Stimulated activated CD8-positive, alpha-beta memory T cell treated with anti-CD3 and anti-CD28 coated beads, Interleukin-12 subunit alpha, Interleukin-12 subunit beta, amount 100 ng/mL, for 24 hours (primary cell): ENCODE results near the gene PELI3.
"Not testable (repeated sequence)": the region's sequence is repeated elsewhere in the genome, so short reads cannot be mapped to it uniquely, and the experiment has no call there.

ENCODE experiments used
- DNase-seq: peaks from one replicate; pipeline ENCODE4 v3.0.0-alpha.2; 2020; ENCODE audit errors: extremely low read depth

Gene PELI3, protein sequence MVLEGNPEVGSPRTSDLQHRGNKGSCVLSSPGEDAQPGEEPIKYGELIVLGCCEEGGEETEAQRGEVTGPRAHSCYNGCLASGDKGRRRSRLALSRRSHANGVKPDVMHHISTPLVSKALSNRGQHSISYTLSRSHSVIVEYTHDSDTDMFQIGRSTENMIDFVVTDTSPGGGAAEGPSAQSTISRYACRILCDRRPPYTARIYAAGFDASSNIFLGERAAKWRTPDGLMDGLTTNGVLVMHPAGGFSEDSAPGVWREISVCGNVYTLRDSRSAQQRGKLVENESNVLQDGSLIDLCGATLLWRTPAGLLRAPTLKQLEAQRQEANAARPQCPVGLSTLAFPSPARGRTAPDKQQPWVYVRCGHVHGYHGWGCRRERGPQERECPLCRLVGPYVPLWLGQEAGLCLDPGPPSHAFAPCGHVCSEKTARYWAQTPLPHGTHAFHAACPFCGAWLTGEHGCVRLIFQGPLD

DNA sequence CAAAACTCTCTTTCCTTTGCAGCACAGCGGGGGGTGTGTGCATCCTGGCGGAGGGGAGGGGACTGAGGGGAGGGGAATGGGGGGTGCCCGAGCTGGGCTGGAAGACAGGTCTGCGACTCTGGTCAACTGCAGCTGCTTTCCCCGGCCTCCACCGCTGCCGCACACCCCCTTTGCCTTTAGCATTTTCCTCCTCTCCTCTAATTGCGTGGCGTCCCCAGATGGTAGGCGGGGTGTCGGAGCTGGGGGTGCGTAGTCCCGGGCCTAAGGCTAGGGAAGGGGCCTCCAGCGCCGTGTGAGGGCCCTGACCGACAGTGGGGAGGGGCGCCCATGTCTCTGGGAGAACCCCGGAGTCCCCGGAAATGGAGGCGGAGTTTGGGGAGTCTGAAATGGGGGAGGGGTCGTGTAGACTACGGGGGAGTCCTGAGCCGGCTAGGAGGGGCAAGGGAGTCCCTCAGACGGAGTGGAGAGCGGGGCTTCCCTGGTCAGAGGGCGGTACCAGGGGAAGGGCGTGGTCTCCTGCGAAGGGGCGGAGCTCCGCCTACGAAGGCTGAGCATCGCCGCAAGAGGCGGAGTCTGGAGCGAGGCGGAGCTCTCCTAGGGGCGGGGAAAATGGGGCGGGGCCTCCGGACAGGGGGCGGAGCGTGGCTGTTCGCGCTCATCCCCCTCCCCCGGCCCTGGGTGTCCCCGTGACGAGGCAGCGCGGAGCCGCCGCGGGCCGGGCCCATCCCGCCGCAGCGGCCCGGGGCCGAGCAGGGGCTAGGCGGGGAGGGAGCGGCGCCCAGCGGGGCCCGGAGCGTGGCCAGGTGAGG lies at the start of gene PELI3:
Gene PELI3, plus strand, starts transcription at position 681 of the 809 bp plus-strand sequence. CDS start 1,224 bp downstream, outside the sequence.
- DNase-seq, result peak; percentile 77

DNA sequence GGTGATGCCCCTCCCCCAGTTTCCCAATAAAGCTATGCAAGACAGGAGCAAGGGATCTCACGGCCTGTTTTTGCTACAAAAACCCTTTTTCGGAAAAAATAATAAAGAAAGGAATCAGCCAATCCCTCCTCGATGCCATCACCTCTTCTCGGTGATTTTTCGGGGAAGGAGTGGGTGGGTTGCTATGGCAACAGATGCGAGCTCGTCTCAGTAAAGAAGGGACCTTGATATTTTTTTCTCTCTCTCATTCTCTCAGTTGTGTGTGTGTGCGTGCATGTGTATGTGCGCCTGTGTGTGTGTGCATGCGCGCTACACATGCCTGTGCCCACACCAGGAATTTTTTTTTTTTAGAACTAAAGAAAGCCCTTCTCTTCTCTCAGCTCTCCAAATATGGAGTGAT lies 49.7 kb upstream of the PELI3 start:
- no peak for DNase-seq

DNA sequence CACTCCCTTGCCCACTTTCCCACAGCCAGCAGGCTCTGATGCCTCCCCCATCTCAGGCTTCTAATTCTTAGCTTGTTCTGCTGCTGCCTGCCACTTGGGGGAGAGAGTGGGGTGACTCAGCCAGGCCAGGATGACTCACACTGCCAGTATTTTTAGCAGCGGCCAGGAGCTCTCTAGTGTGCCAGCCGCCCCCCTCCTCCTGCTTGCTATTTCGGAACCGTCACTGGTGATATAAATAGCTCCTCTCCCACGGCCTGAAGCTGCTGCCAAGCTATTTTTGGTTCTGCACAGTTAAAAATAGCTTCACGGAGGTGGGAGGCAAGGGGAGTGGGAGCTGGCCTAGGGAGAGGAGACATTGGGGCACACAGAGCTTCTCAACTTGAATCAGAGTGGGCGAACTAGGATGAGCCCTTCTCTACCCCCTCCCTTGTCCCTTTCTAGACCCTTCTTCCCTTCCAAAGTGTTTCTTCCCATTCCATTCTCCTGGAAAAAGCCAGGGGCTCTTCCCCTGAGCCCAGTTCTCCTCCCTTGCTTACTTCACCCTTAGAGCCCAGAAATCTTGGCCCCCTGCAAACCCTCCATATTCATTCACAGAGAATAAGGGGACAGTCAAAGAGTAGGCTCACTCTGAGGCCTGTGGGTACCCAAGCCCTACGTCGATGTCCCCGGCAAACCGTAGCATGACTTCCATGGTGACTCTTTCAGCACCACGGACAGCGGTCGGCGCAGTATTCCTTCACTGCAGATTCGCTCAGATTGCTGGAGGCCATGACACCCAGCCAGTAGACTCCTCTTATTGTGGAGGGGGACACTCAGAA lies 48.3 kb upstream of the PELI3 start:
- peak; percentile 41 for DNase-seq

DNA sequence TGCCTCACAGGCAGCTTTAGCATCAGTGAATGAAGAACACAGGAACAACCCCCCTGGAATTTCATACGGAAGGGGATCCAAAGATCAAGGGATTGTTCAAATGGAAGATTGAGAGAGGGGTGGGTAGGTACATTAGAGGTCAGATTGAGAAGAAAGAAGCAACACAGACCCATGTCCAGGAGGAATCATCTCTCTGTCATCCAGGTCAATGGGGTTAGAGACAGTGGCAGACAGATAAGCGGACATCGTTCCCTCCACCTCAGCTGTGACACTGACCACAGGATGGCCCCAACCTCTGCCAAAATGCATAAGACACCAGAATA lies 47.8 kb upstream of the PELI3 start:
- DNase-seq, result no peak

DNA sequence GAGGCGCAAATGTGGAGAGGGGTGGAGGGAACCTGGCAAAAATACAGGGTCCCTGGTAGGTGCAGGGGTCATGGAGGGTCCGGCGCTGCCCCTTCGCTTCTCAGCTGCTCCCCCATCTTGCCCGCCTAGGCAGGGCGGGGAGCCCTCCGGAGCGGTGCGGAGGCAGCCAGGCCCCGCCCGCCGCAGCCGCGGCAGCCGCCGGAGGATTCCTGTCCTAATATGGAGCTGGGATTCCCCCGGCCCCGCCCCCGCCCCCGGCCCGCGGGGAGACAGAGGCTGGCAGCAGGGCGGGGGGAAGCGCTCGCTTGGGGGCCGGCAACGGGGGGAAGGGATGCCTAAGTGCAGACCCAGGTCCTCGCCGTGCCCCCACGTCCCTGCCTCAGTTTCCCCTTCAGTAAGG lies 46.9 kb upstream of the PELI3 start:
- DNase-seq, result no peak

DNA sequence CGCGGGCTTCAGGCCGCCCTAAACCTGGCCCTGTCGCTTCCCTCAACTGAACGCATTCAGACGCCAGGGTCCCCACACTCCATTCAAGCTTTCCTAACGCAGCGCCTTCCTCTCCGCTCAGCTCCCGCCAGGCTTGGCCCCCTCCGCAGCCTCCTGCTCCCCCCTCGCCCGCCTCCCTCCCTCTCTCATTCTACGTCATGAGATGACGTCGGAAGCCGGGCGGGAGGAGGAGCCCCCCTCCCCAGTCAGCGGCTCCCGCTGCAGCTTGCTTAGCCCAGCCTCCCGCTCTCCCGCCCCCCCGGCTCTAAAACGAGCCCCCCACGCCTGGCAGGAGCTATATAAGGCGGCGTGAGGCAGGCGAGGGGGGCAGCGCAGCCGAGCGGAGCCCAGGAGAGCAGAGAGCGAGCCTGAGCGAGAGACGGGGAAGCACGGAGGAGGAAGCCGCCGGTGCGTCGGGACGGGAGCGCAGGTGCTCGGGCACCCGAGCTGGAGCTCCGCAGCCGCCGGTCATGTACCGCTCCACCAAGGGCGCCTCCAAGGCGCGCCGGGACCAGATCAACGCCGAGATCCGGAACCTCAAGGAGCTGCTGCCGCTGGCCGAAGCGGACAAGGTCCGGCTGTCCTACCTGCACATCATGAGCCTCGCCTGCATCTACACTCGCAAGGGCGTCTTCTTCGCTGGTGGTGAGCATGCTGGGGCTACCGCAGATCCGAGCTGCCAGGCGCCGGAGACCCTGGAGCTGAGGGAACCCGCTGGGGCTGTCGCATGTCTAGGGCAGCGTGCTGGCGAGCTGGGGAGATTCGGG lies 45.8 kb upstream of the PELI3 start, which contains the start of gene NPAS4:
Gene NPAS4, plus strand, starts transcription at position 365 of the 806 bp plus-strand sequence. Its CDS starts 145 bp downstream, at position 510.
- no peak for DNase-seq

DNA sequence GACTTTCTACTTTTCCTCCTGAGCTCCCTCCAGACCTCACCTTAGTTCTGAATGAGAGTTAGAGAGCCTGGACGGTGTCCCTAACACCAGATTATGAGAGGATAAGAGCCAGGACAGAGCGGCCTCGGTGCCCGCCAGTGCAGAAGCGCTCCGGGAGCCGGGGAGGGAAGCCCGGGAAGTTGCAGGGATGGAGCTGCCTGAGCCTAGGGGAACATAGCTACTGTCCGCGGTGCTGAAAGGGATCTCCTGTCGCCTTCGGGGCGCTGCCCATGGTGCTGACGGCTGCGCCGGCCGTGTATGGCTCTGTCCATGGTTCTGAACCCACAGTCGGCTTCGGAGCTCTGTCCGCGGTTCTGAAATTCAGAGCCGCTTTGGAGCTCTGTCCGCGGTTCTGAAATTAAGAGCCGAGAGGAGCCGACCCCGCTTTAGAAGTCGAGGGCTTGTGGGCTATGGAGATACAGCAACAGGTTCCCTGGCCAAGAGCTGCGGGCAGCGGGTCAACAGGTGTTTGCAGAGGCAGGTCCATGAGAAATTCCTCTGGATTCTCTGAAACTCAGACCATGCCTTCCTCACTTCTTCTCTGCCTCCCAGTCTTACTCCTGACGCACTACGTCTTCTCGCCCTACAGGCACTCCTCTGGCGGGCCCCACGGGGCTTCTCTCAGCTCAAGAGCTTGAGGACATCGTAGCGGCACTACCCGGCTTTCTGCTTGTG lies 45.1 kb upstream of the PELI3 start:
- DNase-seq, result peak; percentile 43

DNA sequence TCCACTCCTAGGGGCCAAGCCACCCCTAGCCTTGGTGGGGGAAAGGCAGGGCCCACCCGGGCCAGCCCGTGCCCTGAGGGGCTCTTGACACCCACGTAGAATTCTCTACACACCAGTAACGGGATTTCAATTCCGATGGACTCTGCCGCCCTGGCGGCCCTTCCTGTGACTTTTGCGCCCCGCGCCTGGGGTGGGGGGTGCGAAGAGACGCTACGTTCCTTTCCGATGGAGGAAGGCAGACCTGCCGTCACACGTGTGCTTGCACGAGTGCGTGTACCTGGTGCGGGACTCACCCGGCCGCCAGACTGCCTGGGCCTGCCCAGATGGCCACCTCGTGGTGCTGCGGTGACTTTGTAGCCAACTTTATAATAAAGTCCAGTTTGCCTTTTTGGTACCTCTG lies 40.4 kb upstream of the PELI3 start:
- no peak for DNase-seq

DNA sequence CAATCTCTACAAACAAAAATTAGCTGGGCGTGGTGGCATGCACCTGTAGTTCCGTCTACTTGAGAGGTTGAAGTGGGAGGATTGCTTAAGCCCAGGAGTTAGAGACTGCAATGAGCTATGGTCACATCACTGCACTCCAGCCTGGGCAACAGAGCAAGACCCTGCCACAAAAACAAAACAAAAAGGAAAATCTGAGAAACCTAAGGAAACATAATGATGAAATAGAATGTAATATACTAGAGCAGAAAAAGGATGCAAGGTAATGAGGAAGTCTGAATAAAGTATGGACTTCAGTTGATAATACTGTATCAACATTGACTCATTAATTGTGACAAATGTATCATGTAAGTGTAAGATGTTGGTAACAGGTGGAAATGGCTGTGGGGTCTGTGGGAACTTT lies 37.8 kb upstream of the PELI3 start:
- no peak for DNase-seq

DNA sequence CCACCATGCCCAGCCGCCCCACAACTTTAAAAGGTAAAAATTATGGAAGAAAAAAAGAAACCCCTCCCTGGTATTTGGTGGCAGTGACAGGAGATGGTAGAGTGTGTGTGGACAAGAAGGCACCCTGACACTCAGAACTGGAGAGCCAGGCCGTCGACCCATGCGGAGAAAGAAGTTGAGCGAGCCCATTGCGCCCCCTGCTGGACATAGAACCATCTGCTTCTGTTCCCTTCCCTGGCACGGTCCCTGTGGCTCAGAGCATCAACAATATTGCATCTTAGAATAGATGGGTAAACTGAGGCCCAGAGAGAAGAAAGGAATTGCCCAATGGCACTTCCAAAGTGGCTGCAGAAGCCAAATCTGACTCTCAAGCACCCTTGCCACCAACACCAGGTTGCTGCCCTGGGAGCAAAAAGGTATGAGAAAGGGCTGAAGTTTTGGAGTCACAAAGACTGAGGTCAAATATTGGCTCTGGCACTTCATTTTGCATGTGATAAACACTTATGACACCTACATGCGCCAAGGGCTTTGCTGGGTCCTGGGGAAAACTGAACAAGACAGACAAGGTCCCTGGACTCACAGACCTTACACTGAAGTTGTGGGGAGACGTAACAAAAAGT lies 36.6 kb upstream of the PELI3 start:
- peak; percentile 54 for DNase-seq

DNA sequence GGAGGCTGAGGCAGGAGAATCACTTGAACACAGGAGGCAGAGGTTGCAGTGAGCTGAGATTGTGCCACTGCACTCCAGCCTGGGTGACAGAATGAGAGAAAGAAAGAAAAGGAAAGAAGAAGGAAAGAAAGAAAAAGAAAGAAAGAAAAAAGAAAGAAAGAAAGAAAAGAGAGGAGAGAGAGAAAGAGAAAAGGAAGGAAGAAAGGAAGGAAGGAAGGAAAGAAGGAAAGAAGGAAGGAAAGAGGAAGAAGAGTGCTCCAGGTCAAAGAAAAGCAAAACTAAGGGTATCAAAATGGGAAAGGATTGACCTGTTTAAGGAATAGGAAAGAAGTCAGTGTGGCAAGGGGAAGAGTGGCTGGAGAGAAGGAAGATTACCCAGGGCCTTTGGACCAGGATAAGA lies 35.4 kb upstream of the PELI3 start:
- DNase-seq, result not testable (repeated sequence)

DNA sequence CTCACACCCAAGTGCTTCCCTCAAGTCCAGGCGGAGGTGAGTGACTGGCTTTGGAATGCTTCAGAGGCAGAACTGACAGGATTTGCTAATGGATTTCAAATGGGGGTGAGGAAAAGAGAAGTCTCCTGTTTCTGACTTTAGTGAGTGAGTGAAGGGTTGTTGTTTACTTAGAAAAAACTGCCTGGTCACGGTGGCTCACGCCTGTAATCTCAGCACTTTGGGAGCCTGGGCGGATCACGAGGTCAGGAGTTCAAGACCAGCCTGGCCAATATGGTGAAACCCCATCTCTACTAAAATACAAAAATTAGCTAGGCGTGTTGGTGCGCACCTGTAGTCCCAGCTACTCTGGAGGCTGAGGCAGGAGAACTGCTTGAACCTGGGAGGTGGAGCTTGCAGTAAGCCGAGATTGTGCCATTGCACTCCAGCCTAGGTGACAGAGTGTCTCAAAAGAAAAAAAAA lies 34.8 kb upstream of the PELI3 start:
- DNase-seq, result not testable (repeated sequence)

DNA sequence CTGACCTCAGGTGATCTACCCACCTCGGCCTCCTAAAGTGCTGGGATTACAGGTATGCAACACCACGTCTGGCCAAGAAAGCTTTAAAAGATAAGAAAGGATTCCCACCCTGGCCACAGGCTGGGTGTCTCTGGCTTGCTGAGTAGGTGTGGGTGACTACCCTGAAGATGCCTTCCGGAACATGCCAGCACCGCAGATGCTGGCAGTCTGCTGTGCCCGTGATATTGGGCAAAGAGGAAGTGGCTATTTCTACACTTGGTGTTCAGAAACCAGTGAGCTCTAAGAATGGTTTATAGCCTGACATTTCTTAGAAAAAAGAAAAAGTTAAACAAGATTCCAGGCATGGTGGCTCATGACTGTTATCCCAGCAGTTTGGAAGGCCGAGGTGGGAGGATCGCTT lies 34.1 kb upstream of the PELI3 start:
- DNase-seq, result no peak

DNA sequence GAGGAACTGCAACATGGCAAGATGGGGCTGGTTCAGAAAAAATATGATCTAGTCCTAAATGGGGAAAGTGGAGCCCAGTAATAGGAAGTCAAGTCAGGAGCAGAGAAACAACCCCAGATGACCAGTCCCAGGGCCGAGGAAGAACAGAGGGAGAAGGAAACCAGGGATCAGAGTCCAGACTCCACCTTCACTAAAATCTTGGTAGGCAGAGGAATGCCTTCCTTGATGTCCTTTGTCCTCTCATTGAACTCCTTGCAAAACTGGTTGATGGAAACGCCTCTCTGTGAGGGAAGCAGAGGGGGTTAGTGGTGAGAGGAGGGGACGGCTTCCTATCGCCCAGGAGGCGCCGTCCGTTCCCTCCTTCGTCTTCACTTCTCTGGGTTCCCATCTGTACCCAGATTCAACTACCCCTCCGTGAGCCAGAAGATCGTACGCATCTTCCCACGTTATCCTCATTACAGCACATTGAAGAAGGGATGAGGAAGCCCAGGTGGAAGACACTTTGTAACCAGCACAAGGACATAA lies 28.7 kb upstream of the PELI3 start:
- DNase-seq, result no peak

DNA sequence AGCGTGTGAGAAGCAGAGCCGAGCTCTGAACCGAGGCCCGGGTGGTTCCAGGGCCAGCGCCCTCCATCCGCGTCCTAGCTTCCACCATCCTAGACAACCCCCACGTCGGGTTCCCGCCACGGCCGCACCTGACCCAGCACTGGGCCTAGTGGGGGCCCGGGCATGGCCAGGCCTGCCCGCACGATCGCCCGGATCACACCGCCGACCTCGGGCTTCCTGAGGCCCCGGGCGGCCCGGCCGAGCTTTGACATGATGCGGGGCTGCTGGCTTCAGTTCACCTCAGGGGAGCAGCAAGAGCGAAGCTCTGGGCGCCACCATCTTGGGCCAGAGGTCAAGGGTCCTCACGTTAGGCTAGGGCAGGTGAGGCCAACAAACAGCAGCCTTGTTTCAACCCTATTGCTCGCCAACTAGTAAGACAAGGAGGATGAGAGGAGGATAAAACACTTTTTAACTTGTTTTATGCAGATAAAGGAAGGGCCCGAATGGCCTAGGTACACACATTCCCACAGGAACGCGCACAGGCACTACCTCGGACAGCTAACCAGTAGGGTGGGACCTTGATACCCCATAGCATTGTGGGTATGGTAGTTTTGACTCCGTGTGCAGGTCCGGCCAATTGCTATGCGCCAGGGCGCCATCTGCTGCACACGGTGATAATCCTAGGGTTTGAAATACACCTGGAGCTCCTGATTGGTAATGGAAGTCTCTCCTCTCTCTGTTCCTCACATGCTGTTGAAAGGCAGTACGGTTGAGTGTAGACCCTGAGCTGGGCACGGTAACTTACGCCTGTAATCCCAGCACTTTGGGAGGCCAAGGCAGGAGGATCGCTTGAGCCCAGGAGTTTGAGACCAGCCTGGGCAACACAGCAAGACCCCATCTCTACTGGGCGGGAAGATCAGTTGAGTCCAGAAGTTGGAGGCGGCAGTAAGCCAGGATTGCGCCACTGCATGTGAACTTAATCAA lies 27.9 kb upstream of the PELI3 start, which contains the start of gene MRPL11:
Gene MRPL11, minus strand, starts transcription at position 345 of the 963 bp plus-strand sequence. Its CDS starts 94 bp downstream, at position 251.
- peak; percentile 72 for DNase-seq

DNA sequence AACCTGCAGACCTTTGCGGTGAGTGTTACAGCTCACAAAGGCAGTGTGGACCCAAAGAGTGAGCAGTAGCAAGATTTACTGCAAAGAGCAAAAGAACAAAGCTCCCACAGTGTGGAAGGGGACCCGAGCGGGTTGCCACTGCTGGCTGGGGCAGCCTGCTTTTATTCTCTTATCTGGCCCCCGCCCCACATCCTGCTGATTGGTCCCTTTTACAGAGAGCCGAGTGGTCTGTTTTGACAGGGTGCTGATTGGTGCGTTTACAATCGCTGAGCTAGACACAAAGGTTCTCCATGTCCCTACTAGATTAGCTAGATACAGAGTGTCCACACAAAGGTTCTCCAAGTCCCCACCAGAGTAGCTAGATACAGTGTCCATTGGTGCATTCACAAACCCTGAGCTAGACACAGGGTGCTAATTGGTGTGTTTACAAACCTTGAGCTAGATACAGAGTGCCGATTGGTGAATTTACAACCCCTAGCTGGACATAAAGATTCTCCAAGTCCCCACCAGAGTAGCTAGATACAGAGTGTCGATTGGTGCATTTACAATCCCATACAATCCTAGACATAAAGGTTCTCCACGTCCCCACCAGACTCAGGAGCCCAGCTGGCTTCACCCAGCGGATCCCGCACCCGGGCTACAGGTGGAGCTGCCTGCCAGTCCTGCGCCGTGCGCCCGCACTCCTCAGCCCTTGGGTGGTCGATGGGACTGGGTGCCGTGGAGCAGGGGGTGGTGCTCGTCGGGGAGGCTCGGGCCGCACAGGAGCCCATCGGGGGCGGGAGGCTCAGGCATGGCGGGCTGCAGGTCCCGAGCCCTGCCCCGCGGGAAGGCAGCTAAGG lies 26.4 kb upstream of the PELI3 start:
- not testable (repeated sequence) for DNase-seq

DNA sequence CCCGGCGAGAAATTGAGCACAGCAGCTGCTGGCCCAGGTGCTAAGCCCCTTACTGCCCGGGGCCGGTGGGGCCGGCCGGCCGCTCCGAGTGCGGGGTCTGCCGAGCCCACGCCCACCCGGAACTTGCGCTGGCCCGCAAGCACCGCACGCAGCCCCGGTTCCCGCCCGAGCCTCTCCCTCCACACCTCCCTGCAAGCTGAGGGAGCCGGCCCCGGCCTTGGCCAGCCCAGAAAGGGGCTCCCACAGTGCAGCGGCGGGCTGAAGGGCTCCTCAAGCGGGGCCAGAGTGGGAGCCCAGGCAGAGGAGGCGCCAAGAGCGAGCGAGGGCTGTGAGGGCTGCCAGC lies 25.8 kb upstream of the PELI3 start:
- DNase-seq, result not testable (repeated sequence)
